Stimulated activated CD4-positive, alpha-beta T cell treated with anti-CD3 and anti-CD28 coated beads, Interleukin-4, amount 100 ng/mL, for 48 hours (primary cell): ENCODE measurements around the gene FAM153A.
"Not testable (repeated sequence)": the region's sequence is repeated elsewhere in the genome, so short reads cannot be mapped to it uniquely, and the experiment has no call there.

Experiments used
- DNase-seq, 2 donors: peaks; one replicate each; pipeline ENCODE4 v3.0.0-alpha.2; 2020; ENCODE audit warnings: low read depth in 2 of 2

FAM153A gene

GRCh38 chr5:177724858-177725257 lies 57.8 kb downstream of the FAM153A start:
- DNase-seq = not testable (repeated sequence)

GRCh38 chr5:177723831-177724485 lies 58.7 kb downstream of the FAM153A start:
- DNase-seq = not testable (repeated sequence)

GRCh38 chr5:177722829-177723228 lies 59.9 kb downstream of the FAM153A start:
- not testable (repeated sequence) for DNase-seq

GRCh38 chr5:177719989-177720388 lies 62.7 kb downstream of the FAM153A start:
- not testable (repeated sequence) for DNase-seq

- not testable (repeated sequence) for DNase-seq
Measured at GRCh38 chr5:177715423-177715822, 67.3 kb downstream of the FAM153A start.

- not testable (repeated sequence) for DNase-seq
Measured at GRCh38 chr5:177696100-177696499, 86.6 kb downstream of the FAM153A start.

GRCh38 chr5:177695356-177695930 lies 87.3 kb downstream of the FAM153A start:
- not testable (repeated sequence) for DNase-seq

- DNase-seq = not testable (repeated sequence)
Measured at GRCh38 chr5:177694518-177694835, 88.2 kb downstream of the FAM153A start.

GRCh38 chr5:177693671-177694517 lies 88.8 kb downstream of the FAM153A start:
- not testable (repeated sequence) for DNase-seq

GRCh38 chr5:177692969-177693368 lies 89.7 kb downstream of the FAM153A start:
- not testable (repeated sequence) for DNase-seq

GRCh38 chr5:177692507-177692906 lies 90.2 kb downstream of the FAM153A start:
- DNase-seq = not testable (repeated sequence)

- not testable (repeated sequence) for DNase-seq
Measured at GRCh38 chr5:177689011-177689610, 93.6 kb downstream of the FAM153A start.

GRCh38 chr5:177688091-177688490 lies 94.6 kb downstream of the FAM153A start:
- DNase-seq = not testable (repeated sequence)

GRCh38 chr5:177681920-177682319 lies 100.8 kb downstream of the FAM153A start:
- DNase-seq = not testable (repeated sequence)
